ENCODE data around the gene FOXC1. TPM values are rescaled to one million over a fixed set of nuclear protein-coding genes. Genes with fewer than 3 reads are reported as not detected.

Gene FOXC1
- polyA plus RNA-seq, 1 of the 3 experiments (the other 2 are of a cell fraction) = 4.3 TPM

DNA sequence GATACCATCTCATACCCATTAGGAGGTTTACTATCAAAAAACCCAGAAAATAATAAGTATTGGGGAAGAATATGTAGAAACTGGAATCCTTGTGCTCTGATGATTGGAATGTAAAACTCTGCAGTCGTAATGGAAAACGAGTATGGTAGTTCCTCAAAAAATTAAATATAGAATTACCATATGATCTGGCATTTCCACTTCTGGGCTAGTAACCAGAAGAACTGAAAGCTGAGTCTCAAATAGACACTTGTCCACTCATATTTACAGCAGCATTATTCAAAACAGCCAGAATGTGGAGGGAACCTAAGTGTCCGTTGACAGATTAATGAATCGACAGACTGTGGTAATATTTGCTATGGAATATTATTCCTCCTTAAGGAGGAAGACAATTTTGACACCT lies 44.3 kb downstream of the FOXC1 start:
- no peaks in the 10 kb centered on the region for H3K9me3 ChIP-seq
- H3F3A ChIP-seq (replicated peaks; ENCODE audit: insufficient read depth) = no peaks in the 10 kb centered on the region
- H3K9ac ChIP-seq = no peak overlapping the region
- peaks cover 0 to 2% of the 10 kb centered on the region in 2 experiments; a peak in 1 of 4 replicates for H3K4me1 ChIP-seq (ENCODE audit: control insufficient read depth in 1 of 2, insufficient read depth in 2 of 2, low read depth in 1 of 2, low read length in 1 of 2)
- no peaks in the 10 kb centered on the region for H3K36me3 ChIP-seq (replicated peaks in 1 of 2; ENCODE audit: control insufficient read depth in 1 of 2, insufficient read depth in 2 of 2, low read length in 1 of 2)
- no peak for DNase-seq
- H4K20me1 ChIP-seq (ENCODE audit: insufficient read depth) = no peaks in the 10 kb centered on the region
- ChIA-PET POLR2A (no interaction called here), CTCF (no interaction called here)
- no peak overlapping the region for H3K4me3 ChIP-seq (ENCODE audit: low read depth in 2 of 2, low read length in 1 of 2)
- no peak for TF ChIP-seq MEF2A (IDR thresholded peaks at IDR 0.05; ENCODE audit: borderline replicate concordance, low read depth)
- no peak for TF ChIP-seq RAD21 (IDR thresholded peaks at IDR 0.05; ENCODE audit: low read length)
- no peak for TF ChIP-seq GATA2 (CRISPR knock-in tag; IDR thresholded peaks at IDR 0.05)
- TF ChIP-seq EP300 (IDR thresholded peaks at IDR 0.05; ENCODE audit: borderline replicate concordance in 1 of 2, low read depth in 1 of 2, low read length in 1 of 2) = no peak
- TF ChIP-seq, protein P1, sequence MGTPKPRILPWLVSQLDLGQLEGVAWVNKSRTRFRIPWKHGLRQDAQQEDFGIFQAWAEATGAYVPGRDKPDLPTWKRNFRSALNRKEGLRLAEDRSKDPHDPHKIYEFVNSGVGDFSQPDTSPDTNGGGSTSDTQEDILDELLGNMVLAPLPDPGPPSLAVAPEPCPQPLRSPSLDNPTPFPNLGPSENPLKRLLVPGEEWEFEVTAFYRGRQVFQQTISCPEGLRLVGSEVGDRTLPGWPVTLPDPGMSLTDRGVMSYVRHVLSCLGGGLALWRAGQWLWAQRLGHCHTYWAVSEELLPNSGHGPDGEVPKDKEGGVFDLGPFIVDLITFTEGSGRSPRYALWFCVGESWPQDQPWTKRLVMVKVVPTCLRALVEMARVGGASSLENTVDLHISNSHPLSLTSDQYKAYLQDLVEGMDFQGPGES (IDR thresholded peaks at IDR 0.05; ENCODE audit: low read depth, low read length) = no peak
- TF ChIP-seq FOSL2 (IDR thresholded peaks at IDR 0.05; ENCODE audit: borderline replicate concordance, low read depth) = no peak
- TF ChIP-seq, protein P2, sequence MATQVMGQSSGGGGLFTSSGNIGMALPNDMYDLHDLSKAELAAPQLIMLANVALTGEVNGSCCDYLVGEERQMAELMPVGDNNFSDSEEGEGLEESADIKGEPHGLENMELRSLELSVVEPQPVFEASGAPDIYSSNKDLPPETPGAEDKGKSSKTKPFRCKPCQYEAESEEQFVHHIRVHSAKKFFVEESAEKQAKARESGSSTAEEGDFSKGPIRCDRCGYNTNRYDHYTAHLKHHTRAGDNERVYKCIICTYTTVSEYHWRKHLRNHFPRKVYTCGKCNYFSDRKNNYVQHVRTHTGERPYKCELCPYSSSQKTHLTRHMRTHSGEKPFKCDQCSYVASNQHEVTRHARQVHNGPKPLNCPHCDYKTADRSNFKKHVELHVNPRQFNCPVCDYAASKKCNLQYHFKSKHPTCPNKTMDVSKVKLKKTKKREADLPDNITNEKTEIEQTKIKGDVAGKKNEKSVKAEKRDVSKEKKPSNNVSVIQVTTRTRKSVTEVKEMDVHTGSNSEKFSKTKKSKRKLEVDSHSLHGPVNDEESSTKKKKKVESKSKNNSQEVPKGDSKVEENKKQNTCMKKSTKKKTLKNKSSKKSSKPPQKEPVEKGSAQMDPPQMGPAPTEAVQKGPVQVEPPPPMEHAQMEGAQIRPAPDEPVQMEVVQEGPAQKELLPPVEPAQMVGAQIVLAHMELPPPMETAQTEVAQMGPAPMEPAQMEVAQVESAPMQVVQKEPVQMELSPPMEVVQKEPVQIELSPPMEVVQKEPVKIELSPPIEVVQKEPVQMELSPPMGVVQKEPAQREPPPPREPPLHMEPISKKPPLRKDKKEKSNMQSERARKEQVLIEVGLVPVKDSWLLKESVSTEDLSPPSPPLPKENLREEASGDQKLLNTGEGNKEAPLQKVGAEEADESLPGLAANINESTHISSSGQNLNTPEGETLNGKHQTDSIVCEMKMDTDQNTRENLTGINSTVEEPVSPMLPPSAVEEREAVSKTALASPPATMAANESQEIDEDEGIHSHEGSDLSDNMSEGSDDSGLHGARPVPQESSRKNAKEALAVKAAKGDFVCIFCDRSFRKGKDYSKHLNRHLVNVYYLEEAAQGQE (IDR thresholded peaks at IDR 0.05; ENCODE audit: low read depth, low read length) = no peak
- no peak for TF ChIP-seq SMC3 (IDR thresholded peaks at IDR 0.05; ENCODE audit: low read depth, low read length)
- TF ChIP-seq EZH2phosphoT487 (IDR thresholded peaks at IDR 0.05; ENCODE audit: borderline replicate concordance, low read depth) = no peak
- no peak for TF ChIP-seq RCOR1 (IDR thresholded peaks at IDR 0.05; ENCODE audit: low read length)
- no peak for TF ChIP-seq TEAD4 (IDR thresholded peaks at IDR 0.05; ENCODE audit: borderline replicate concordance, insufficient read depth)
- TF ChIP-seq ELF1 (IDR thresholded peaks at IDR 0.05) = no peak
- no peak for TF ChIP-seq RXRA (IDR thresholded peaks at IDR 0.05; ENCODE audit: borderline replicate concordance, low read depth)
- no peak for TF ChIP-seq TAF1 (IDR thresholded peaks at IDR 0.05; ENCODE audit: borderline replicate concordance, low read depth, low read length)
- TF ChIP-seq RFX5 (IDR thresholded peaks at IDR 0.05; ENCODE audit: low read length) = no peak
- TF ChIP-seq, protein P3, sequence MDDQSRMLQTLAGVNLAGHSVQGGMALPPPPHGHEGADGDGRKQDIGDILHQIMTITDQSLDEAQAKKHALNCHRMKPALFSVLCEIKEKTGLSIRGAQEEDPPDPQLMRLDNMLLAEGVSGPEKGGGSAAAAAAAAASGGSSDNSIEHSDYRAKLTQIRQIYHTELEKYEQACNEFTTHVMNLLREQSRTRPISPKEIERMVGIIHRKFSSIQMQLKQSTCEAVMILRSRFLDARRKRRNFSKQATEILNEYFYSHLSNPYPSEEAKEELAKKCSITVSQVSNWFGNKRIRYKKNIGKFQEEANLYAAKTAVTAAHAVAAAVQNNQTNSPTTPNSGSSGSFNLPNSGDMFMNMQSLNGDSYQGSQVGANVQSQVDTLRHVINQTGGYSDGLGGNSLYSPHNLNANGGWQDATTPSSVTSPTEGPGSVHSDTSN (IDR thresholded peaks at IDR 0.05) = no peak
- H3K9me2 ChIP-seq = no peaks in the 10 kb centered on the region
- H3K27ac ChIP-seq (ENCODE audit: low read depth in 2 of 2, low read length in 1 of 2) = no peak overlapping the region
- H3K27me3 ChIP-seq (ENCODE audit: insufficient read depth) = no peaks in the 10 kb centered on the region
- 82% methylated on average over 4 of the region's 4 CpGs for WGBS (ENCODE audit: low lambda C conversion rate)
- no peaks in the 10 kb centered on the region for H3K79me2 ChIP-seq (ENCODE audit: insufficient read depth)
- no peak overlapping the region for H3K4me2 ChIP-seq
- no peak overlapping the region for H2AFZ ChIP-seq (ENCODE audit: low read depth)

All from SK-N-SH (cell line).